ENCODE results near the gene KLHL2.
"Not testable (repeated sequence)": the region's sequence is repeated elsewhere in the genome, so short reads cannot be mapped to it uniquely, and the experiment has no call there.

The KLHL2 gene

DNA sequence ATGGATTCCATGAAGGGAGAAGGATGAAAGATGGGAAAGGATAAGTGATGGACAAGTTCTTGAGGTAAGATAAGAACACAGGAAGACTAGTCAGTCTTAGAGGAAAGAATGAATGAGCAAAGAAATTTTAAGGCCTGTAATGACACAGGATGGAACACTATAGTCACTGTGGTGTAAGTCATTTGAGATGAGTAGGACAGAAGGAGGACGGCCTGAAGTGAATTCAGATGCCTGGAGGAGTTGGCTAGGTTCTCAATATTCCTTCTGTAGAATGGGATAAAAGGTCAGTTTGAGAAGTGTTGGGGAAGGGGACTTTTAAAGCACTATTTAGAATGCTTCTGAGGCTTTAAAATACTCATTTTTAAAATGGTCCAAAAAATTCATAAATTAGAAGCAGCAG lies 124.0 kb downstream of the KLHL2 start:
- DNase-seq = no peak

DNA sequence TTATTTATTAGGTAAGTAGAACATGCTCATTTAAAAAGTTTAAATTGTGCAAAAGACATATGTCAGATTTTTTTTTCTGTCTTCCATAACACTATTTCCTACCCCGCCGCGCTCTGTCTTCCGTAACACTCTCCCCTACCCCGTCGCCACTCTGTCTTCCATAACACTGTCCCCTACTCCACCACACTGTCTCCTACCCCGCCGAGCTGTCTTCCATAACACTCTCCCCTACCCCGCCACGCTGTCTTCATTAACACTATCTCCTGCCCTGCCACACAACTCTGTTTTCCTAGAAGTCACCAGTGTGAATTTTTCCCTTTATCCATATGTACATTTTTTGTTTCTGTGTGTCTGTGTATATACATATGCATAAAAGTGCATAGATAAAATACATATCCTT lies 124.5 kb downstream of the KLHL2 start:
- no peak for DNase-seq

DNA sequence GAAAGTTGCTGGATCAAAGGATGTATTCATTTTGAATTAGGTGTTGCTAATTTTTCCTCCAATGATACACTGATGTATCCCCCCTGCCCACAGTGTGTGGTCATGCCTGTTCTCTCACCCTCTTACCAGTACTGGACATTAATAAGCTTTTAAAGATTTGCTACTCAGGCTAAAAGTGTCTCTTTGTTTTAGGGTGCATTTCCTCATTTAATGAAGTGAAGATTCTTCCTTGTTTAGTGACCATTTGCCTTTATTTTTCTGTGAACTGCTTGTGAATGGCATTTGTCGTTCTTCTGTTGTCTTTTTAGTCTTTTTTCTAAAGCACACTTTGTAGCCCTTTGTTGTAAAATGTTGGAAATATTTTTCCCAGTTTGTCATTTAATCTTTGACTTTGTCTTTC lies 125.1 kb downstream of the KLHL2 start:
- DNase-seq = no peak

DNA sequence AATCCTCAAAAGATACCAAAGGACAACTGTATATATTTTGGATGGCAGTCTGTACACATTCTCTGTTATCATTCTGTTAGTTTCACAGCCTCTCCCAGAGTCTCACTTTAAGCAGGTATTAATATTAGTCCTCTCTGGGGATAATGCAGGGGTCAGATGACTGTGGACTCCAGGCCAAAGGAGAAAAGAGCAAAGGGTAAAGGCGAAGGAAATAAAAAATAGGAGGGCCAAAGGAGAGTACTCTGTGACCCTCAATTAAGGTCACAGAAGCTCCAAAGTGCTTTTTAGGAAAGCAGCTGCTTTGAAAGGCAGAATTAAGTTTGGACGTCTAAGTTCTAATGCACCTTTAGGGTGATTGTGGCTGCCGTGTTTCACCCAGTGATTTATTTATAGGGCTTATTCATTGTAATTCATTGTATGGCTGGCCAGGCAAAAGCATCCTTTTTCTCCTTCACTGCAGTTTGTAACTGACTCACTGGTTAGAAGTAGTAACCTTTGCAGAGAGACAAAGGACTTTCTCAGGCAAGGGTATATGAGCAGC lies 127.9 kb downstream of the KLHL2 start:
- no peak for DNase-seq

DNA sequence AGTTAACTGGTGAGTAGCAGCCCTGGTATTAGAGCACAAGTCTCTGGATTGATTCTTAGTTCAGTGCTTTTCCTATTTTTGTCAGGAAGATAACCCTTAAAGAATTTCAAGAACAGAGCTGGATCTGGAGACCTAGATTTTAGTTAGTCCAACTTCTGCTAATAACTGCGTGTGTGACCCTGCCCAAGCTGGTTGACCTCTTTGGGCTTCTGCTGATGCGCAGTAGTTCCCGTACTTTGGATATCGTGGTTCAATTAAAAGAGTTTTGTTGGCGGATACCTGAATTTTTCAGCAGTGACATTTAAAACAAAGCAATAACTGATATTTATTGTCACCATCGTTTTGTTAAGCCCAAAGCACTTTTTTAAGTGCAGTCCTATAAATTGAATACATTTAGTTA lies 129.4 kb downstream of the KLHL2 start:
- DNase-seq = no peak

DNA sequence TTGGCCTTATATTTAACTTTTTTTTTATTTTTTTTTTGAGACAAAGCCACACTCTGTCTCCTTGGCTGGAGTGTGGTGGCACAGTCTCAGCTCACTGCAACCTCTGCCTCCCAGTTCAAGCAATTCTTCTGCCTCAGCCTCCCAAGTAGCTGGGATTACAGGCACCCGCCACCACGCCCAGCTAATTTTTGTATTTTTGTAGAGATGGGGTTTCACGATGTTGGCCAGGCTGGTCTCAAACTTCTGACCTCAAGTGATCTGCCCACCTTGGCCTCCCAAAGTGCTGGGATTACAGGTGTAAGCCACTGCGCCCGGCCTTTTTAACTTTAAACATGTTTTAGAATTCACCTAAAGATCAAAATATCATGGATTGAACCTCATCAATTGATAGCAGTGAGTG lies 135.0 kb downstream of the KLHL2 start:
- DNase-seq = not testable (repeated sequence)

DNA sequence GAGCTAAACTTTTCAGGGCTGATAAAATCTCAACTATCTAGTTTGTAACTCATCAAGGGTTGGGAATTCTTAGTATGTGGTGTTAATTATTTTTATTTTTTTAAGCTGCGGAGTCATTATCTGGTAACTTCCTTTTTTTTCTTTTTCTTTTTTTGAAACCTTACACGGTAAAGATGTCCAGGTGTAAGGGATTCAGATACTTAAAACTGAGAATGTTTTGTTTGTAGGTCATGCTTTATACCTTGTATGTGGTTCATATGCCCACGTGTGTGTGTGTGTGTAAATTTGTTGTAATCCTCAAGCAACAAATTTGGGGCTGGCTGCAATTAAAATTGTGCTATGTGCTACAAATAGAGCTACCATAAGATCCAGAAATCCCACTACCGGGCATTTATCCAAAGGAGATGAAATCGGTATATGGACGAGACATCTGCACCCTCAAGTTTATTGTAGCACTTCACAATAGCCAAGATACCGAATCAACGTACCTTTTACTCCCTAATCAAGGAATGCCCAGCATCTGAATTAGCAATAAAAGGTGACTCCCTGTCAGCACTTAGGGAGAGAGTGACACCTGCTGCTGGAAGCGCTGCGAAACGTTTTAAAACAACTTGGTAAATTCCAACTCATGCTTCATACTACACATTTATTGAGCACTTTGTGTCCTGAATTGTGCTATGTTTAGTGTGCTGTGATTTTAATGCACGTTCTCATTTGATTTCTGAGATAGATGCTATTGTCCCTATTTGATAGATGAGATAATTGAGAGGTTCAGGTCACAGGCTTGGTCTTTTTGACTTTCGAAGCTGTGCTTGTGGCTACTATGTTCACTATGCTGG lies 136.2 kb downstream of the KLHL2 start:
- DNase-seq = no peak

DNA sequence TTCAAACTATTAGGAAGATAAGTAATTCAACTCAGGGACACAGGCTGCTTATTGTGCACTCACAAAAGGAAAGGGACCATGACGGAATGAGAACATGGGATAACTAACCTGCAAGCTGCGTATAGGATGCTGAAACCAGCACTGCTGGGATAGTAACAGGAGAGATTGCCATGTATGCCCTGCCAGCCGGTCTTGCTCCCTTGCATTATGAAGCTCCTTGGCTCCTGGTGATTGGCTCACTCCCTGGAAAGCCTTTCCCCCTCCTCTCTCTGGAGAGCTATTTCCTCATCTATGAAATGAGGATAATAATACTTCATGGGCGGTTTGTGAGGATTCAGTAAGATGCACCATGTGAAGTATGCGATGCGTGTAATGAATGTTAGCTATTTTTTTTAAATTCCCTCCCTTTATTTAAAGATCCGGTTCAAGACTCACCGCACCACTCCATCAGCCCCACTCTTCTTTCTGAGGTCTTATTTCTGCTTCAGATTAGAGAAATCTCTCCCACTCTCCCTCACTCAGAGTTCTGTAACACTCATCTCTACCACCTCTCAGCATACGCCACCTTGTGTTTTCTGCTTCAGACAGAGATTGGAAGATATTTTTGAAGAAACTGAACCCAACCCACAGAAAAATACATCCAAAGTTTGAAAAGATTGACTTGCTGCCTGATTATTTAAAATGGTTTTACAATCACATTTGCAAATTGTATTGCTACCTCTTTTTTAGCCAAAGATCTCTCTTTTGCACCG lies 138.5 kb downstream of the KLHL2 start:
- no peak for DNase-seq

DNA sequence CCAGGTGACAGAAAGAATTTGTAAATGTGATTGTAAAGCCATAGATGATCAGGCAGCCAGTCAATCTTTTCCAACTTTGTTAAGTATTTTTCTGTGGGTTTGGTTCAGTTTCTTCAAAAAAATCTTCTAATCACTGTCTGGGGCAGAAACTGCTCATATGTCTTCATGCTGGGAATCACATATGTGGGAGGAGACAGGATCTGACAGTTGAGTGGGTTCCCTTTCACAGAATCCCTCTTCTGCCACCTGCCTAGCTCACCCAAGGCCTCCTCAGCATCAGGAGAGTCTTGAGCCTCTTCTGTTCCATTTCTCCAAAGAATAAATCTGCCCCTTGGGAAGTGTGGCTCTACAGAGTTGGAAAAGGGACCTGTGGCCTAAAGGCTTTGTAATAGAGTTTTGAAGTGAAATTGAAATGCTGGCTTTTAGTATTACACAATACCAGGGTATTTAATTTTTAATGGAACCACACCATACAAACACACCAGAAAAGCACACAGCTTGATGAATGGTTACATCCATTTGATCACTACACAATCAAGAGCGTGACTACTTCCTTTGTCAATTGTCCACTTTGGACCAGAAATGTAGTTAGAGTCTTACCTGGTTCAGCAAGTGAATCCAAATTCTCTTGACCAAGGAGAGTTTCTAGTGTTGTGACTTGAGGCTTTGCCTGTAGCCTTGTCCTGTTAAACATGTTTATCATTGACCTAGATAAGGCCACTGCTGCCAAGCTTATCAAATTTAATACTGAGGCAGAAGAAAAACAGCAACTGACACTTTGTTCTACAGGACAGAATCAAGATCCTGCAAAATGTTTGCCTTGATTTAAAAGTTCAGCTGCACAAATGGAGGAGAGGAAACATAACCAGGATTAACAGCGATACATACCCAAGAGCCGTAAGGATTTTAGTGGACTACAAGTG lies 140.5 kb downstream of the KLHL2 start:
- DNase-seq = no peak

DNA sequence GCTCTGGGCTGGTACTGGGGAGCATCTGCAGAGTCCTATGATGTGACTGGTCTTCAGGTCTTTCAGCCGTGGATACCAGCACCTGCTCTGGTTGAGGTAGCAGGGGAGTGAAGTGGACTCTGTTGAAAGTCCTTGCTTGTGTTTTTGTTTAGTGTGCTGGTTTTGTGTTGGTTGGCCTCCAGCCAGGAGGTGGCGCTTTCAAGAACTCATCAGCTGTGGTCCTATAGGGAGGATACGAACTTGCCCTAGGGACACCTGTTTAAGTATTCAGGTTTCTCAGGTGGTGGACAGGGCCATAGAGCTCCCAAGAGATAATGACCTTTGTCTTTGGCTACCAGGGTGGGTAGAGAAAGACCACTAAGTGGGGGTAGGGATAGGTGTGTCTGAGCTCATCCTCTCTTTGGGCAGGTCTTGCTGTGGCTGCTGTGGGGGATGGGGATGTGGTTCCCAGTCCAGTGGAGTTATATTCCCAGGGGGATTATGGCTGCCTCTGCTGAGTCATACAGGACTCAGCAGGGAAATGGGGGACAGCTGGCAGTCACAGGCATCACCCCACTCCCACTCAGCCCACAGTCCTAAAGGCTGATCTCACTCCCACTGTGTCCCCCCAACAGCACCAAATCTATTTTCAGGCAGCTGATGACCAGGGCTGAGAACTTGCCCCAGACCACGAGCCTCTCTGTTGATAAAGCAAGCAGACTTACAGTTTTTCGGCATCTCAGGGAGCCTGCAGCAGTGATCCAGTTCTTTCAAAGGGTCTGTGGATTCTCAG lies 144.2 kb downstream of the KLHL2 start:
- no peak for DNase-seq

DNA sequence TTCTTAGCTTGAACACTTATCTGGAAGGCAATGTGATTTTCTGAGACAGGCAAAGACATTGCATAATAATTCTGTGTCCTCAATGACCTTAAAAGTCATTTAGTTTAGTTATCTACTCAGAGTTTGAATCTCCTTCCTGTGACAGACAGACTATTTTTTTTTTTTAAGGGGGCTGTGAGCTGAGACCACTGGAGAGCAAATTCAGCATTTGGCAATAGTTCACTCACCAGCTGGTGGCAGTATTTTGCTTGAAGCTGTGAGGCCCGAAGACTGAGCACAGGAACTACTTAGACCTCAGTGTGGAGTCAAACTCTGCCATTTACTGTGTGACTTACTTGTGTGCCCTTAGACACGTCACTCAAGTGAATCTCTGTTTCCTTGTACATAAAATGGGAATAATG lies 148.5 kb downstream of the KLHL2 start:
- no peak for DNase-seq

DNA sequence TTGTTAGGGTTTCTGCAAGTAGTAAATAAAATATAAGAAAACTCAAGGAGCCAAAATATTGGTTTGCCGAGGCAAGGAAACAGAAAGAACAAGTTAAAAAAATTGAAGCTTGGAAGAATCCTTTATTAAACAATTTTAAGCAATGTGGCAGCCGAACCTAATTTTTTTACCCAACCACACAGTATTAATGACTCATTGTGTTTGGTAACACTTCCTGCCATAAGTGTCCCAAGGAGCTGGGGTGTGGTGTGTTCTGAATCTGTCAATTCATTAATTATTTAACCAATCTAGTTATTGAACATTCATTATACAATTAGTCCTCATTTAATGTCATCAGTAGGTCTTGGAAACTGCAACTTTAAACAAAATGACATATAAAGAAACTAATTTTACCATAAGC lies 152.1 kb downstream of the KLHL2 start:
- no peak for DNase-seq

DNA sequence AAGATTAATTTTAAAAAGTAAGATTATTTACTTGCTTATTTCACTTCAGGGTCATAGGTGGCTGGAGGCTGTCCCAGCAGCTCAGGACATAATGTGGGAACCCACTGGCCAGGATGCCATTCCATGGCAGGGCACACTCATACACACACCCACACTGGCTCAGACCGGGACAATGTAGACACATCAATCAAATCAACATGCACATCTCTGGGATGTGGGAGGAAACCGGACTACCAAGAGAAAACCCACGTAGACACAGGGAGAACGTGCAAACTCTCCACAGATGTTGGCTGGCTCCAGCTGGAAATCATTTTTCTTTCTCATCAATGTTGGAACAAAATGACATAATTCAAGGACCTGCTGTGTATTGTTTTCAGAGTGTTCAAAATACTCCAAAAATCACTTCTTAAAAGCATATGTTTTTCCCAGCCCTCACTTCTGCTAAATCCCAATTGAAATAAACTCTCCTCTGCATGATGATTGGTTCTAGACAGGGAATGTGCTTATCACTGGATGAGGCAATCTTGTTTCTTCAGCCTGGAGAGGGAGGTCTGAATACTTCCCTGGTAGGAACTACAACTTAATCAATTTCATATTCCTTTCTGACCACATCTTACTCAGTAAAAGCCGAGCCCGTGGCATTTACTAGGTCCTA lies 152.8 kb downstream of the KLHL2 start:
- no peak for DNase-seq

DNA sequence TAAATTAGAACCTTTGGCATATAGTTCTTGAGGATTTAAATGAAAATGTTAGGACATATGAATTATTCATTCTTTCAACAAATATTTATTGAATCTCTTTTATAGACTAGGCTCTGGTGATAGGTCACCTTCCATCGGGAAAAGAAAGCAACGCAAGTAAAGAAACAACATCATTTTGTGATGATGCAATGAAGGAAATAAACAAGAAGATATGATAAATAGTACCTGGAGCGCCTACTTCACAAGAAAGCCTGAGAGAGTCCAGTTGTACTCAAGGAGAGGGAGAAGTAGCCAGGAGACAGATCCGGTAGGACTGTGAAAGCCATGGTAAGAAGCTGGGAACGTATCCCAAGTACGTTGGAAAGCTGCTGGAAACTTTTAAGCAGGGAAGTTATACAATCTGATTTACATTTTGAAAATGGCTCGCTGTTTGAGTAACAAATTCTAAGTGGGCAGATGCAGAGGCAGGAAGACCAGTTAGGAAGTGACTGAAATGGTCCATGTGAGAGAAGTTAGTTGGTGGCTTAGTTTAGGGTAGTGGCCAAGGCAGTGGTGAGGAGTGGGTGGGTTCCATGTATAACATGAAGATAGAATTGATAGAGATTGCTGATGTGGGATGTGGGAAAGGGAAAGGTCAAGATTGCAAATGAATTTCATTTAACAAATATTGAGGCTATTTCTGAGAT lies 153.8 kb downstream of the KLHL2 start:
- no peak for DNase-seq

DNA sequence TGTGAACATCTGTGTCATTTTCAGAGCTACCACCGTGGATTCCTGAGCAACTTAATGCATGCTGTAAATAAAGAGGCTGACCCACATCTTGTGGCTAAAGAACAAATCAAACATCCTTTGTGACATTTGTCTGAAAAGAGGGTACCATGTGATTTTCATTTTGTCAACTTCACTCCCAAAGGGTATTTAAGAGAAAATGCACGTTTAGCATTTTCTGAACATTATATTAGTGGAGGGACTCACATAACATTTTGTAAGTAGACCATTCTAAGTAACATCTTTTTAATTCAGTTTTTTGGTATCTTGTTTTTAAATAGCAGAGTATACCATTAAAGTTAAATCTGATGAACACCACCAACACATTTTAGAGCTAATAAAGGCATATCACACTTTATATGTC lies 154.4 kb downstream of the KLHL2 start:
- DNase-seq = no peak

DNA sequence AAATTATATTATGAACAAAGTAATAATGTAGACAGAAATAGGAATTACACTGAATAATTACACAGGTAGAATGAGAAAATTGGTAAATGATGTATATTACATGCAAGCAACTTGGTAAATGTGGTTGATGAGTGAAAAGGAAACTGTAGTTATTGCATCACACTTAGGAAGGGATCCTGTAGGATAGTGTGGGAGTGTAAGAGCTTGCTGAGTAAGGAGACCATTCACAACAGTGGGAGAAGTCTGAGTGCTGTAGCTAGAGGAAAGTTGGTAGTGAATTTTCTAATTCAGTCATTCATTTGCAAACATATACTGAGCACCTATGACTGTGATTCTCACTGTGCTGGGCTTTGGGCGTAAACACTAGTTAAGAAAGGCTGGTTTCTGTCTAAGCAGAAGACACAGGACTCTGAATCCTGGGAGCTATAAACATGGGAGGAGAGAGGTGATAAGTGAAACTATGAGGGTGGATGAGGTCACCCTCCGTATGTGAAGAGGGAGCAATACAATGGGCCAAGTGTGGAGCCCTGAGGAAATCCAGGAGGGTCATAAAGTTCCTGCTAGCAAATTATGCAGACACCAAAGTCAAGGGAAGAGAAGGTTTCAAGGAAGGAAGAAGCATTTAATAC lies 157.2 kb downstream of the KLHL2 start:
- no peak for DNase-seq

DNA sequence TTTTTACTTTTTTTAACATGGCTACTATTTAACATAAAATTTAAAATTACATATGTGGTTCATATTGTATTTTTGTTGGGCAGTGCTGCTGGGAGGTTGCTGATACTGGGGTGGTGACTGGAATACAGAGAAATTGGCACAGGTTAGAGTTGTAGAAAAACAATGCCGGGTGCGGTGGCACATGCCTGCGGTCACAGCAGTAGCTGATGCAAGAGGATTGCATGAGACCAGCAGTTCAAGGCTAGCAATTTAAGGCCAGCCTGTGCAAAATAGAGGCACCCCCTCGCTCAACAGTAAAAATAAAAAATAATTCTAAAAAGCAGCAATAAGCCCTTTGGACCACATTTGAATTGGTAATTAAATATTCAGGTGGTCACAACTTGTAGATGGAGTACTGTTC lies 159.7 kb downstream of the KLHL2 start:
- no peak for DNase-seq

DNA sequence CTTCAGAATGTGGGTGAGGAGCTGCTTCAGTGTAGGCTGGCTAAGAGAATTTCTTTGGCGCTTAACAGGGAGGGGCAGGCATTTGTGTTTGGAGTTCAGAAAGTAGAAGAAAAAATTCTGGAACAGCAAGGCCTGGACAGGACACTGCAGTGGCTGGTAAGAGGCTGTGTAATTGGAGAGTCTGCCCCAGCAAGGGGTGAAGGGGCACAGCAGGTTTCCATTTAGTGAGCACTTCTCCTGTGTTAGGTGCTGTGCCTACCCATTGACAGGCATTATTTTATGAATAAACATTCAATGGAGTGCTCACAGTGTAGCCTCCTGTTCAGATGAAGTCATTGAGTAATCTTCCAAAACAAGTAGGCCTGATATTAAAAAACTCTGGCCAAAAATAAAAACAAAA lies 160.8 kb downstream of the KLHL2 start:
- DNase-seq = no peak

DNA sequence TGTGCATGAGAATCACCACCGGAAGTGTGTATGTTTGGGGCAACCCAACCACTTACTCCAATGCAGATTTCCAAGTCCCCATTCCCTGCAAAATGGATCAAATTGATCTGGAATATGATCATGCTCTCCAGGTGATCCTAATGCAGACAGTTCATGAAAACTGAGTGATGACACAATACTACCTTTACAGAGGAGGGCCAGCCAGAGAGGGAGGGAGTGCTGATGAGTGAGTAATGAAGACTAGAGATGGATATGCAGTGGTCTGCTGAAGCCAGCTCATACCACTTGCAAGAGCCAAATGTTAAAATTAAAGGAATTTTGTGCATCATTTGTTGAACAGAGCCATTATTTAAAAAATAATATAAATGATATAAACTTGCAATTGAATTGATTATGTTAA lies 161.2 kb downstream of the KLHL2 start:
- DNase-seq = no peak

DNA sequence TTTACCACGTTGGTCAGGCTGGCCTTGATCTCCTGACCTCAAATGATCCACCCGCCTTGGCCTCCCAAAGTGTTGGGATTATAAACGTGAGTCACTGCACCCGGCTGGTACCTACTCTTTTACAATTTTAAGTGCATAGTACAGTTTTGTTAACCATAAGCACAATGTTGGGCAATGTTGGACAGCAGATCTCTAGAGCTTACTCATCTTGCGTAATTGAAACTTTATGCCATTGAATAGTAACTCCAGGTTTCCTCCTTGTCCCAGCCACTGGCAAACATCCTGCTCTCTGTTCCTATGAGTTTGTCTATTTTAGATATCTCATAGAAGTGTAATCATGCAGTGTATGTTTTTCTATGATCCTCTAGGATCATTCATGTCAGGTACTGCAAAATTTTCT lies 162.2 kb downstream of the KLHL2 start:
- no peak for DNase-seq

DNA sequence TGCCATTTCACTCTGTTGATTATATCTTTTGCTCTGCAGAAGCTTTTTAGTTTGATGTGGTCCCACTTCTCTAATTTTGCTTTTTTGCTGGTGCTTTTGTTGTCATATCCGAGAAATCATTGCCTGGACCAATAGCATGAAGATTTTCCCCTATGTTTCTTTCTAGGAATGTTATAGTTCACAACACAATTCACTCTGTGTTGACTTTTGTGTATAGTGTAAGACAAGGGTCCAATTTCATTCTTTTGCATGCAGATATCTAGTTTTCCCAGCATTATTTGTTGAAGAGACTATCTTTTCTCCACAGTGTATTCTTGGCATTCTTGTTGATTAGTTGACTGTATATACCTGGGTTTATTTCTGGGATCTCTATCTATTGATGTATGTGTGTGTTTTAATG lies 163.2 kb downstream of the KLHL2 start:
- no peak for DNase-seq

Measured in T1000 (cell line).